Fibroblast of lung (primary cell): ENCODE results near the gene SLC16A1.

Experiments used
- EZH2 ChIP-seq: IDR thresholded peaks from 2 replicates; pipeline ENCODE4 v1.5.1; 2012; ENCODE audit warnings: low read length, control low read depth, mild to moderate bottlenecking; ENCODE audit errors: missing control alignments
- TF ChIP-seq, protein P1 (sequence below), 2 donors: IDR thresholded peaks in 1 of 2; conservative IDR thresholded peaks in 1 of 2; 1 replicate in 1 of 2; 2 replicates in 1 of 2; pipeline ENCODE4 v1.5.1; 2011 to 2012; ENCODE audit warnings: low read length in 2 of 2, control low read depth in 1 of 2, inconsistent platforms in 1 of 2, low read depth in 1 of 2, mild to moderate bottlenecking in 1 of 2

DNA sequence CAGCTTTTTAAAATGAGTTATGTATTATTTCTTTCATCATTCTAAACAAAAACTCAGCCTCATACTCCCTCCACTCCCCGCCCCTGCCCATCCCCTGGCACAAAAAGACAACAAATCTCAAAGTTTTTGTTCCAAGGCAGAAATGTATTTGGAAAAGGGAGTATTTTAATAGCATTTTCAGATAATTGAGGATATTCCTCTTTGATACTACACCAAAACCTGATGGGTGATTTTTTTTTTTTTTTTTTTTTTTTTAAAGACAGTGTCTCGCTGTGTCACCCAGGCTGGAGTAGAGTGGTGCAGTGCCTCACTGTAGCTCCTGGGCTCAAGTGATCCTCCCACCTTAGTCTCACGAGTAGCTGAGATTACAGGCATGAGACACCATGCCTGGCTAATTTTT lies 16.2 kb downstream of the SLC16A1 start:
- TF ChIP-seq, protein P1, sequence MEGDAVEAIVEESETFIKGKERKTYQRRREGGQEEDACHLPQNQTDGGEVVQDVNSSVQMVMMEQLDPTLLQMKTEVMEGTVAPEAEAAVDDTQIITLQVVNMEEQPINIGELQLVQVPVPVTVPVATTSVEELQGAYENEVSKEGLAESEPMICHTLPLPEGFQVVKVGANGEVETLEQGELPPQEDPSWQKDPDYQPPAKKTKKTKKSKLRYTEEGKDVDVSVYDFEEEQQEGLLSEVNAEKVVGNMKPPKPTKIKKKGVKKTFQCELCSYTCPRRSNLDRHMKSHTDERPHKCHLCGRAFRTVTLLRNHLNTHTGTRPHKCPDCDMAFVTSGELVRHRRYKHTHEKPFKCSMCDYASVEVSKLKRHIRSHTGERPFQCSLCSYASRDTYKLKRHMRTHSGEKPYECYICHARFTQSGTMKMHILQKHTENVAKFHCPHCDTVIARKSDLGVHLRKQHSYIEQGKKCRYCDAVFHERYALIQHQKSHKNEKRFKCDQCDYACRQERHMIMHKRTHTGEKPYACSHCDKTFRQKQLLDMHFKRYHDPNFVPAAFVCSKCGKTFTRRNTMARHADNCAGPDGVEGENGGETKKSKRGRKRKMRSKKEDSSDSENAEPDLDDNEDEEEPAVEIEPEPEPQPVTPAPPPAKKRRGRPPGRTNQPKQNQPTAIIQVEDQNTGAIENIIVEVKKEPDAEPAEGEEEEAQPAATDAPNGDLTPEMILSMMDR (conservative IDR thresholded peaks at IDR 0.05 in 1 of 2, IDR thresholded peaks at IDR 0.05 in 1 of 2; ENCODE audit: low read depth in 1 of 2, low read length in 2 of 2), result no peak
- TF ChIP-seq EZH2, result no peak
